ENCODE measurements around the gene CCDC90B.

The CCDC90B gene

DNA sequence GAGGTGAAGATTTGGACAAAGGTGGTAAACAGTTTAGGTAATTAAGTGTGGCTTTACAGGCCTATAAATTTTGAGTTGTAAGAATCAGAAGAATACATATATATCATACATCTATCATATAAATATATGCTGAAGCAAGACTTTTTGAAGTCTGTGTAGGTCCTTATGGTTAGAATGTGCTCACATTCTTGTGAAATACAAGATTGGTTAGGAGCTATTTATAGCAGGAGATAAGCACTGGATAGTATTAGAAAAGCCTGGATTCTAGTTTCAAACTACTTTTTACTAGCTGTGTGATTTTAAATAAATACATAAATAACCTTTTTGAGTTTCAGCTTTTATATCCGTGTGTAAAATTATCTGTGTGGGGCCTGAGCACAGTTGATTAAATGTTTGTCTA is 50.3 kb downstream of the CCDC90B start:
- DNase-seq (ENCODE audit: low read depth in 2 of 2), result no peak

GRCh38 chr11:83223457-83223856 is 62.7 kb downstream of the CCDC90B start:
- no peak for DNase-seq (ENCODE audit: low read depth in 2 of 2)

DNA sequence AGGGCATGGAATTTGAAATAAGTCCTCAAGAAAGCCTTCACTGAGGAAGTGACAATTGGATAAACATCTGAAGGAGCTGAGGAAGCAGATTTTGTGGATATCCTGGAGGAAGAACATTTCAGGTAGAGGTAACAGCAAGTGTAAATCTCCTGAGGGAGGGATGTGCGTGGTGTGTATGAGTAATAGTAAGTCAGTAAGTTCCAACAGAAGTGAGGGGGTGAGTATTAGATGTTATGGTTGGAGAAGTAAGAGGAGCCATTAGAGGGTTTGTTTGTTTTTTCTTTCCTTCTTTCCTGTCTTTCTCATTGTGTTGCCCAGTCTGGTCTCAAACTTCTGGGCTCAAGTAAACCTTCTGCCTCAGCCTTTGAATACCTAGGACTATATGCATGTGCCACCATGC is 63.7 kb downstream of the CCDC90B start:
- DNase-seq (ENCODE audit: low read depth in 2 of 2), result no peak

DNA sequence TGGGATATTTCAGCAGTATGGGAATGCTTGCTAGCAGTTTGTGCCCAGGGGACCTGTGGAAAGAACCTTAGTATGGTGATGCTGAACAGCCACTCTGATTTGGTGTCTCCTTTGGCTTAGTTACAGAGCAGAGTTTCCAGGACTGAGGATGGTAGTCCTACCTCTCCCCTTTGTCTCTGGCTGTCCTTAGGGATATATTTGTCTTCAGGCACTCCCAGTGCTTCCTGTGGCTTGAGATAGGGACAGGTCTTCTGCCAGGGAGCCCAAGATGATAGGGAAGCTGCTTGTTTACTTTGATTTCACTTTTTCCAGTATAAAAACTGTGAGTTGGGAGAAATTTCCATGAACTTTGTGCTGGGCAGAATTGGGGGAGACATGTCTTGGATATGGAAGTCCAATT is 64.5 kb downstream of the CCDC90B start:
- DNase-seq (ENCODE audit: low read depth in 2 of 2), result no peak

DNA sequence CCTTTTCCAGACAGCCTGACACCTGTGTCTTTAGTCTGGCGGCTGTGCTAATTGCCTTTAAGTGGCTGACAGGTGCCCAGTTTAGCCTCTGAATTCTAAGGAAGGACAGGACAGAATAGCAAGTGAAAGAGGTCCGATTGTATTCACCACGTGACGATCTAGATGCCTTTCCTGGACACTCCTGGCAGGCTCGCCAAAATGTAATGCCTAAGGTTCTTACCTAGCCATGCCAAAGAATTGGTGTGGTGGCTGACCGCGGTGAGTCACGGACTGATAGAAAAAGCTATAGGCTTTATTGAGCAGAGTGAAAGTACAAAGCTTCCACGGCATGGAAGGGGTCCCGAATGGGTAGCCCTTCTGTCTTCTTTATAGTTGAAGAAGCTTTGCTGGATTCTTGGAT is 65.9 kb downstream of the CCDC90B start:
- no peak for DNase-seq (ENCODE audit: low read depth in 2 of 2)

- no peak for DNase-seq (ENCODE audit: low read depth in 2 of 2)
These were observed 67.1 kb downstream of the CCDC90B start for GRCh38 chr11:83219095-83219494.
